GM23248 (cell line): ENCODE measurements around the gene VCPKMT.

ENCODE experiments used
- EZH2 ChIP-seq: fragments of 200-600 bp; sonication (generic); IDR thresholded peaks from 2 replicates; pipeline ENCODE4 v1.6.1; 2018; ENCODE audit warnings: antibody characterized with exemption, mild to moderate bottlenecking; ENCODE audit not compliant: insufficient read depth, poor library complexity, severe bottlenecking
- EZH2phosphoT487 ChIP-seq: fragments of 200-600 bp; sonication (generic); IDR thresholded peaks from 2 replicates; pipeline ENCODE4 v1.6.1; 2018; ENCODE audit warnings: antibody characterized with exemption, moderate library complexity, mild to moderate bottlenecking, low read depth; ENCODE audit not compliant: insufficient read depth

- TF ChIP-seq EZH2 (no peak), EZH2phosphoT487 (no peak)
Observed at GRCh38 chr14:50099335-50099734, 17.0 kb downstream of the VCPKMT start.
